ENCODE measurements around the gene TMEM134. TPM values are rescaled to one million over a fixed set of nuclear protein-coding genes. Genes with fewer than 3 reads are reported as not detected.

TMEM134 gene
- total and polyA plus RNA-seq, 11 donors, result 67.0 to 146 (median 83.6) TPM

- Histone ChIP-seq H3K4me3 (peak overlapping the region in 11 of 12 donors; percentile 53 to 89 (median 76)), H3K4me1 (peaks cover 10 to 52% (median 33%) of the 10 kb centered on the region in 12 donors)
Observed at GRCh38 chr11:67503119-67504004, 34.3 kb upstream of the TMEM134 start.

GRCh38 chr11:67502328-67502979 lies 33.4 kb upstream of the TMEM134 start:
- intact Hi-C loops (cut with DNase I), result loop anchor here in 1 of 10 donors (5.0 kb wide), 1 partner anchor 80 kb away; no protein-coding TSS in a partner anchor
- no peak overlapping the region for H3K4me3 ChIP-seq
- no peak overlapping the region for H3K27ac ChIP-seq
- peaks cover 10 to 50% (median 30%) of the 10 kb centered on the region in 12 donors for H3K4me1 ChIP-seq
- WGBS, 4 donors, result 94 to 99% (median 97%) methylated on average over 11 to 18 of the region's 18 CpGs
- H3K27me3 ChIP-seq, result no peaks in the 10 kb centered on the region
- DNase-seq, result no peak
- peaks cover 0 to 56% (median 24%) of the 10 kb centered on the region in 9 donors for H3K36me3 ChIP-seq
- H3K9me3 ChIP-seq, result no peaks in the 10 kb centered on the region
- no peak for ATAC-seq
- TF ChIP-seq POLR2A (IDR thresholded peaks at IDR 0.05), result no peak
- no peak for TF ChIP-seq CTCF (IDR thresholded peaks at IDR 0.05)

More at GRCh38 chr11:67503119-67504004, 34.3 kb upstream of the TMEM134 start:
- Histone ChIP-seq H3K9me3 (no peaks in the 10 kb centered on the region), H3K36me3 (peaks cover 0 to 47% (median 19%) of the 10 kb centered on the region in 9 donors), H3K27me3 (no peaks in the 10 kb centered on the region), H3K27ac (peak overlapping the region in 4 of 12 donors; percentile 33 to 99 (median 98))
- 84 to 87% (median 85%) methylated on average over 19 of the region's 19 CpGs for WGBS, 4 donors
- DNase-seq, result peak in 1 of 5 donors; percentile 28
- no peak for ATAC-seq
- TF ChIP-seq CTCF (IDR thresholded peaks at IDR 0.05) (no peak), POLR2A (IDR thresholded peaks at IDR 0.05) (no peak)
- intact Hi-C loops (cut with DNase I), result loop anchor here in 2 of 10 donors (2.0 to 5.0 kb wide), 4 partner anchors 21 to 151 kb away; partner anchors contain the start of genes AIP (in 1 of the 2), POLD4 (in 1 of the 2) and TMEM134 (in 1 of the 2)

- ATAC-seq (no peak), DNase-seq (no peak)
- Histone ChIP-seq H3K9me3 (no peaks in the 10 kb centered on the region), H3K4me1 (peaks cover 10 to 44% (median 24%) of the 10 kb centered on the region in 12 donors), H3K36me3 (peaks cover 0 to 57% (median 25%) of the 10 kb centered on the region in 9 donors), H3K27ac (no peak overlapping the region), H3K4me3 (no peak overlapping the region), H3K27me3 (no peaks in the 10 kb centered on the region)
- no peak for TF ChIP-seq CTCF (IDR thresholded peaks at IDR 0.05)
- no peak for TF ChIP-seq POLR2A (IDR thresholded peaks at IDR 0.05)
- 95 to 97% (median 97%) methylated on average over 17 to 18 of the region's 18 CpGs for WGBS, 4 donors
- intact Hi-C loops (cut with DNase I), result loop anchor here in 1 of 10 donors (5.0 kb wide), 1 partner anchor 80 kb away; no protein-coding TSS in a partner anchor
Observed at GRCh38 chr11:67501854-67502253, 32.8 kb upstream of the TMEM134 start.

Data from heart left ventricle (tissue), 16 donors.